ENCODE measurements around the gene TRIM10. TPM values are rescaled to one million over a fixed set of nuclear protein-coding genes. Genes with fewer than 3 reads are reported as not detected.
A peak's percentile ranks its signal among the peaks of the same experiment; 100 is the strongest.

TRIM10 gene
- total and polyA plus RNA-seq, 3 donors from 2014 or later: 0.17 to 0.25 TPM; not detected in 1

GRCh38 chr6:30156262-30156599 lies 4.8 kb downstream of the TRIM10 start:
- intact Hi-C loops (cut with DNase I; ENCODE audit: low total_unique reads): no loop called here
- peak; percentile 40 for DNase-seq
- no peak overlapping the region for H3K4me3 ChIP-seq

DNA sequence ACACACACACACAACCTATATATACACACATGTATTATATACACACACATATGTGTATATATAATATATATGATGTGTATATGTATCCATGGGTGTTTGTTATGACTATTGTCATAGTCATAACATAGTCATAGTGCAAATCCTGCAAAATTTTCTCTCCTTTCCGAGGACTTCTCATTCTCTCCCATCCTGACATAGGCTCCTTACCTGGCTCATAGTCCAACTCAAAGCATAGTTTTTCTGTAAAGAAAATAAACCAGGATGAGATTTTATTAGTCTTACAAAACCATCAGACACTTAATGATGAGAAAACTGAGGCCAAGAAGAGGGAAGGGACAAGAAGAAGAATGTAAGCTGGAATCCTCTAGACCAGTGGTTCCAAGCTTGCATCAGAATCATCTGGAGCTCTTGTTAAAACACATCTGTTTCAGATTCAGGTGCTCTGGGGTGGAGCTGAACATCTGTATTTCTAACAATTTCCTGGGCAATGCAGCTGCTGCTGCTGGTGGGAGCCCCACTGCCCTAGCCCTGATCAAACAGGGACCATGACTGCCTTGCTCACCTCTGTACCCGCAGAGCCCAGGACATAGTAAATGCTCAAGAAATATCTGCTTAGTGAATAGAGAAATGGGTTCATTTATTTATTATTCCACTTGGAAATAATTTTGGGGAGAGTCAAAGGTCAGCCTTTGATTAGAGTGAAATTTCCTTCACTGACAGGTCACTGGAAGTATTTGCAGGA lies 5.3 kb downstream of the TRIM10 start:
- no peaks in the 10 kb centered on the region for H3K27me3 ChIP-seq
- DNase-seq: no peak
- no peak overlapping the region for H3K4me3 ChIP-seq
- TF ChIP-seq, protein P1, sequence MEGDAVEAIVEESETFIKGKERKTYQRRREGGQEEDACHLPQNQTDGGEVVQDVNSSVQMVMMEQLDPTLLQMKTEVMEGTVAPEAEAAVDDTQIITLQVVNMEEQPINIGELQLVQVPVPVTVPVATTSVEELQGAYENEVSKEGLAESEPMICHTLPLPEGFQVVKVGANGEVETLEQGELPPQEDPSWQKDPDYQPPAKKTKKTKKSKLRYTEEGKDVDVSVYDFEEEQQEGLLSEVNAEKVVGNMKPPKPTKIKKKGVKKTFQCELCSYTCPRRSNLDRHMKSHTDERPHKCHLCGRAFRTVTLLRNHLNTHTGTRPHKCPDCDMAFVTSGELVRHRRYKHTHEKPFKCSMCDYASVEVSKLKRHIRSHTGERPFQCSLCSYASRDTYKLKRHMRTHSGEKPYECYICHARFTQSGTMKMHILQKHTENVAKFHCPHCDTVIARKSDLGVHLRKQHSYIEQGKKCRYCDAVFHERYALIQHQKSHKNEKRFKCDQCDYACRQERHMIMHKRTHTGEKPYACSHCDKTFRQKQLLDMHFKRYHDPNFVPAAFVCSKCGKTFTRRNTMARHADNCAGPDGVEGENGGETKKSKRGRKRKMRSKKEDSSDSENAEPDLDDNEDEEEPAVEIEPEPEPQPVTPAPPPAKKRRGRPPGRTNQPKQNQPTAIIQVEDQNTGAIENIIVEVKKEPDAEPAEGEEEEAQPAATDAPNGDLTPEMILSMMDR (IDR thresholded peaks at IDR 0.05): no peak
- no peak for TF ChIP-seq POLR2A (IDR thresholded peaks at IDR 0.05)
- WGBS, 2 donors: 93 to 95% methylated on average over 2 of the region's 2 CpGs
- intact Hi-C loops (cut with DNase I; ENCODE audit: low total_unique reads): no loop called here
- no peak overlapping the region for H3K27ac ChIP-seq
- H3K4me1 ChIP-seq: no peaks in the 10 kb centered on the region
- no peaks in the 10 kb centered on the region for H3K9me3 ChIP-seq
- H3K36me3 ChIP-seq (ENCODE audit: low read depth, missing control alignments): no peaks in the 10 kb centered on the region

More at GRCh38 chr6:30156262-30156599, 4.8 kb downstream of the TRIM10 start:
- Histone ChIP-seq H3K36me3 (ENCODE audit: low read depth, missing control alignments) (no peaks in the 10 kb centered on the region), H3K9me3 (no peaks in the 10 kb centered on the region), H3K27ac (no peak overlapping the region), H3K27me3 (no peaks in the 10 kb centered on the region), H3K4me1 (no peaks in the 10 kb centered on the region)
- WGBS, 2 donors: 27 to 30% methylated on average over 4 of the region's 4 CpGs
- TF ChIP-seq, protein P1 (IDR thresholded peaks at IDR 0.05): no peak
- TF ChIP-seq POLR2A (IDR thresholded peaks at IDR 0.05): no peak

DNA sequence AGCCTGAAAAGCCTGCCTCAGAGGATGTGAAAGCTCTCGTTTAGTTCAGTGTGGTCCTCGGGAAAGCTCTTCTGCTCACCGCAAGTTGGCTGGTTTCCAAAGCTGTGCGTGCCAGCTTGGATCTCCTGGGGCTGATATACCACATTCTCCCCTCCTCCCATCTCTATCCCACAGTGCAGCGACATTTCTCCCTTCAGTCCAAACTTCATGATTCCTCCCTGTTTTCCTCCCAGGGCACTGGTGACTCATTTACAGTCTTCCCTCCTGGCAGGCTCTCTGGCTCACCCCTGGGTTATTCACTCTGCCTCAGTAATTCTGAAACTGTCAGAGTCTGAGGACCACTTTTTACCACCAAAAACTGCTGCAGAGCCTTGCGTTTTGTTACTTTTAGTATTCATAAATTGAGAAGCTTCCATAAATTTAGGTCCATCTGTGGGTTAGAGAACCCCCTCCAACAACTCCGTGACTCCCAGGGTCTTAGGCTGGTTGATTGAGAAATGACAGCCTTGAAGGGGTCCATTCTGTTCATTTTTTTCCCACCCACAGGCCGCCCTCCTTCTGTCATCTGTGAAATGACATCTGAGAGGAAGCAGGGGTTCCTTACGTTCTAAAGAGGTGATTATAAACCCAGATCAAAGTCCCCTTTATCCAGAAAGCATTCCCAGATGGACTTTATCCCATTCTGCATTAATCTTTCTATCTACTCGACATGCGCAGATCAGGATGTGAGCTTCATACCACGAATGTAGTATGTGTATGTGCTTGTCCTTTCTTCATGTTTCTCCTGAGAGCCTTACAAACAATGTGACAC lies 6.1 kb downstream of the TRIM10 start:
- DNase-seq: no peak
- no peaks in the 10 kb centered on the region for H3K4me1 ChIP-seq

DNA sequence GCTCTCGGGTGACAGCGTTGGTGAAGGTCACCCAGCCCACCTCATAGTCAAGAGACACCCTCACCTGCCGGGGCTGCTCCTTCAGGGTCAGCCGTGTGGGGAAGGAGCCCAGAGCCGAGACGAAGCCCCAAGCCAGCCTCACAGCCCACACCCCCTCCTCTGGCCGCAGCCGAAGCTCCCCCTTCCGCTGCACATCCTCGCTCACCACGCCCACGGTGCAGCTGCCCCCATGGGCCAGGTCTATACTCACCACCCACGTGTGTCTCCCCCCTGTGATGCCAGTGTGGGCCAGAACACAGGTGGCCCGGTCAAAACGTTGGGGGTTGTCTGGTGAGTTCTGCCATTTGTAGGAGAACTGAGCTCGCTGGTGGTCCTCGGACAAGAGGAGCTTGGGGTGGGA lies 7.0 kb downstream of the TRIM10 start:
- Histone ChIP-seq H3K27ac (no peak overlapping the region), H3K36me3 (ENCODE audit: low read depth, missing control alignments) (no peaks in the 10 kb centered on the region), H3K4me1 (no peaks in the 10 kb centered on the region), H3K9me3 (no peaks in the 10 kb centered on the region), H3K27me3 (no peaks in the 10 kb centered on the region), H3K4me3 (no peak overlapping the region)
- TF ChIP-seq POLR2A (IDR thresholded peaks at IDR 0.05): no peak
- TF ChIP-seq, protein P1 (IDR thresholded peaks at IDR 0.05): no peak
- intact Hi-C loops (cut with DNase I; ENCODE audit: low total_unique reads): no loop called here
- no peak for DNase-seq
- WGBS, 2 donors: 81 to 85% methylated on average over 17 of the region's 17 CpGs

More for the DNA sequence above, 6.1 kb downstream of the TRIM10 start:
- Histone ChIP-seq H3K9me3 (no peaks in the 10 kb centered on the region), H3K36me3 (ENCODE audit: low read depth, missing control alignments) (no peaks in the 10 kb centered on the region), H3K27ac (no peak overlapping the region), H3K4me3 (no peak overlapping the region), H3K27me3 (no peaks in the 10 kb centered on the region)
- WGBS, 2 donors: 59 to 79% methylated on average over 12 of the region's 12 CpGs
- intact Hi-C loops (cut with DNase I; ENCODE audit: low total_unique reads): no loop called here
- TF ChIP-seq, protein P1 (IDR thresholded peaks at IDR 0.05): no peak
- no peak for TF ChIP-seq POLR2A (IDR thresholded peaks at IDR 0.05)
